SH-SY5Y (cell line): Measurements from ENCODE around the gene STRIP1.

Experiments used
- GATA2 ChIP-seq: IDR thresholded peaks from 2 replicates; pipeline ENCODE4 v1.6.1; 2011; ENCODE audit warnings: mild to moderate bottlenecking, low read depth, low read length
- GATA3 ChIP-seq: IDR thresholded peaks from 2 replicates; pipeline ENCODE4 v1.6.1; 2011; ENCODE audit warnings: low read depth, mild to moderate bottlenecking, low read length, moderate library complexity

DNA sequence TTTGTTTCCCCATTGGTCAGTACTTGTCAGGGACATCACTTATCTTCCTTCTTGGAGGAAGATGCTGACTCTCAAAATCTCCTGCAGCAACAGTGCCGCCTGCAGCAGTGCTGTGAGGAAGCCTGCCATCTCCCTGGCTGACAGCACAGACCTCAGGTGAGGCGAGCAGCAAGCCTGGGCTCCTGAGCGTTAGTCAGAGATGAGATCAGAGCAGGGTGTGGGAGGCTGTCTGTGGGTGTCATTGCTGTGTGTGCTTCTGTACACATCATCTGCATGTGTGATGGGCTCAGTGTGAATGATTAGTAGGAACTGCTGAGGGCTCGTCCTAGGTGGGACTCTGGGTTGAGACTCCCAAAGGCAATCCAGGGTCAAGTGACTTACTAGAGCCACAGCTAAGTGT lies 6.1 kb downstream of the STRIP1 start:
- TF ChIP-seq GATA2 (no peak), GATA3 (no peak)
